OCI-LY7 (cell line): ENCODE measurements around the gene ADCY9. TPM values are rescaled to one million over a fixed set of nuclear protein-coding genes. Genes with fewer than 3 reads are reported as not detected.

Experiments
- BruUV-seq: library from RNA; stranded (reverse); fragments of 400-500 nt; replicated peaks from 2 replicates; lab custom pipeline; 2021; lab: Mats Ljungman, UMichigan
- CTCF ChIA-PET: fragments of 300-600 bp; sonication (Branson Sonifier 250); formaldehyde crosslinking; loops from one replicate; lab custom pipeline; 2022; ENCODE audit warnings: antibody characterized with exemption; ENCODE audit not compliant: unreplicated experiment; lab: Charles Lee
- POLR2A ChIA-PET: fragments of 300-600 bp; sonication (Branson Sonifier 250); formaldehyde crosslinking; loops from one replicate; lab custom pipeline; 2022; ENCODE audit warnings: antibody characterized with exemption; lab: Charles Lee
- DNase-seq: peaks from one replicate; pipeline ENCODE4 v3.0.0-alpha.2; 2015; ENCODE audit warnings: low spot score
- H2AFZ ChIP-seq: fragments of 200-600 bp; sonication (generic), shearing (Covaris generic); 2 replicates; pipeline ENCODE4 v1.6.1; 2014; ENCODE audit warnings: mild to moderate bottlenecking, antibody characterized with exemption, low read length, moderate library complexity
- H3K27ac ChIP-seq: fragments of 200-600 bp; sonication (generic); 2 replicates; pipeline ENCODE4 v1.5.1; 2014; ENCODE audit warnings: mixed run types, low read depth, mild to moderate bottlenecking, moderate library complexity, low read length, inconsistent platforms; ENCODE audit not compliant: poor library complexity, severe bottlenecking
- H3K36me3 ChIP-seq: fragments of 200-600 bp; sonication (generic); 2 replicates; pipeline ENCODE4 v1.6.1; 2014; ENCODE audit warnings: mild to moderate bottlenecking, antibody characterized with exemption, low read length, moderate library complexity, mixed read lengths; ENCODE audit not compliant: insufficient read depth
- H3K4me1 ChIP-seq: fragments of 200-600 bp; sonication (generic); 2 replicates; pipeline ENCODE4 v1.5.1; 2014; ENCODE audit warnings: mild to moderate bottlenecking, low read length; ENCODE audit not compliant: insufficient read depth, poor library complexity, severe bottlenecking
- H3K4me2 ChIP-seq: fragments of 200-600 bp; sonication (generic); 2 replicates; pipeline ENCODE4 v1.6.1; 2014; ENCODE audit warnings: mild to moderate bottlenecking, low read length
- H3K4me3 ChIP-seq: fragments of 200-600 bp; sonication (generic); 2 replicates; pipeline ENCODE4 v1.5.1; 2014; ENCODE audit warnings: mild to moderate bottlenecking, low read depth, low read length; ENCODE audit not compliant: poor library complexity, severe bottlenecking
- H3K79me2 ChIP-seq: fragments of 200-600 bp; sonication (generic); 2 replicates; pipeline ENCODE4 v1.6.1; 2016; ENCODE audit warnings: low read depth, mild to moderate bottlenecking, low read length, moderate library complexity, mixed read lengths; ENCODE audit not compliant: insufficient read depth
- H3K9me2 ChIP-seq: fragments of 200-600 bp; sonication (generic); 2 replicates; pipeline ENCODE4 v1.6.1; 2016; ENCODE audit warnings: mild to moderate bottlenecking, low read length, mixed read lengths; ENCODE audit not compliant: insufficient read depth
- H3K9me3 ChIP-seq: fragments of 200-600 bp; sonication (generic); 2 replicates; pipeline ENCODE4 v1.6.1; 2014; ENCODE audit warnings: mild to moderate bottlenecking, mixed run types, low read length, mixed read lengths
- H4K20me1 ChIP-seq: fragments of 200-600 bp; sonication (generic); 2 replicates; pipeline ENCODE4 v1.6.1; 2014; ENCODE audit warnings: mild to moderate bottlenecking, antibody characterized with exemption, low read length, moderate library complexity, mixed read lengths; ENCODE audit not compliant: insufficient read depth
- EZH2phosphoT487 ChIP-seq: fragments of 200-600 bp; sonication (generic); IDR thresholded peaks from 2 replicates; pipeline ENCODE4 v1.6.1; 2018; ENCODE audit warnings: low read depth, borderline replicate concordance, mild to moderate bottlenecking, mixed run types, antibody characterized with exemption, low read length, moderate library complexity, mixed read lengths
- intact Hi-C: fragments of 100-400 bp; cut with micrococcal nuclease; formaldehyde crosslinking; loops from one replicate; pipeline ENCODE4 v1.10.0; 2022; ENCODE audit not compliant: unreplicated experiment
- total RNA-seq, 2 experiments: library from RNA; depleted of rRNA in 1 of 2; stranded (reverse); fragments of >200 nt in 1 of 2; shearing (Covaris generic) in 1 of 2; gene quantifications; 2 replicates each; pipeline ENCODE4 v1.2.3, GENCODE V29; 2014 to 2022
- TF ChIP-seq, protein P1 (sequence below): fragments of 200-600 bp; sonication (generic); conservative IDR thresholded peaks from 2 replicates; pipeline ENCODE4 v1.5.1; 2014; ENCODE audit warnings: mild to moderate bottlenecking, antibody characterized with exemption, low read length, moderate library complexity, mixed read lengths

Gene ADCY9
- total RNA-seq, 2 experiments from 2014 or later, result 0.22 to 0.34 TPM

DNA sequence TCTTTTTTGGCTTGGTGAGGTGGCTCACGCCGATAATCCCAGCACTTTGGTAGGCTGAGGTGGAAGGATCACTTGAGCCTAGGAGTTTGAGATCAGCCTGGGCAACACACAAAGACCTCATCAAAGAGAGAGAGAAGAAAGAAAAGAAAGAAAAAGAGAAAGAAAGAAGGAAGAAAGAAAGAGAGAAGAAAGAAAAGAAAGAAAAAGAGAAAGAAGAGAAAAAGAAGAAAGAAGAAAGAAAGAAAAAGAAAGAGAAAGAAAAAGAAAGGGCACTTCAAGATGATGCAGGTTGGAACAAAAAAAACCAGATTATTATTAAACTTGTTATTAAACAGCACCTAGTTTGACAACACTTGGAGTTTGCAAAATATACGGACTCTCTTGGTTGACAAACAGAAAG lies 21.2 kb upstream of the ADCY9 start:
- TF ChIP-seq EZH2phosphoT487, result no peak
- TF ChIP-seq, protein P1, sequence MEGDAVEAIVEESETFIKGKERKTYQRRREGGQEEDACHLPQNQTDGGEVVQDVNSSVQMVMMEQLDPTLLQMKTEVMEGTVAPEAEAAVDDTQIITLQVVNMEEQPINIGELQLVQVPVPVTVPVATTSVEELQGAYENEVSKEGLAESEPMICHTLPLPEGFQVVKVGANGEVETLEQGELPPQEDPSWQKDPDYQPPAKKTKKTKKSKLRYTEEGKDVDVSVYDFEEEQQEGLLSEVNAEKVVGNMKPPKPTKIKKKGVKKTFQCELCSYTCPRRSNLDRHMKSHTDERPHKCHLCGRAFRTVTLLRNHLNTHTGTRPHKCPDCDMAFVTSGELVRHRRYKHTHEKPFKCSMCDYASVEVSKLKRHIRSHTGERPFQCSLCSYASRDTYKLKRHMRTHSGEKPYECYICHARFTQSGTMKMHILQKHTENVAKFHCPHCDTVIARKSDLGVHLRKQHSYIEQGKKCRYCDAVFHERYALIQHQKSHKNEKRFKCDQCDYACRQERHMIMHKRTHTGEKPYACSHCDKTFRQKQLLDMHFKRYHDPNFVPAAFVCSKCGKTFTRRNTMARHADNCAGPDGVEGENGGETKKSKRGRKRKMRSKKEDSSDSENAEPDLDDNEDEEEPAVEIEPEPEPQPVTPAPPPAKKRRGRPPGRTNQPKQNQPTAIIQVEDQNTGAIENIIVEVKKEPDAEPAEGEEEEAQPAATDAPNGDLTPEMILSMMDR, result no peak
- intact Hi-C loops, result no loop called here
- no peak overlapping the region for H3K27ac ChIP-seq
- H3K9me2 ChIP-seq, result no peaks in the 10 kb centered on the region
- H3K79me2 ChIP-seq, result no peaks in the 10 kb centered on the region
- ChIA-PET POLR2A (no interaction called here), CTCF (no interaction called here)
- H2AFZ ChIP-seq, result no peak overlapping the region
- H3K4me1 ChIP-seq, result no peaks in the 10 kb centered on the region
- H4K20me1 ChIP-seq, result no peaks in the 10 kb centered on the region
- H3K4me3 ChIP-seq, result no peak overlapping the region
- H3K4me2 ChIP-seq, result no peak overlapping the region
- no peaks in the 10 kb centered on the region for H3K36me3 ChIP-seq
- H3K9me3 ChIP-seq, result no peaks in the 10 kb centered on the region
- DNase-seq, result no peak
- no TSS peak for BruUV-seq

DNA sequence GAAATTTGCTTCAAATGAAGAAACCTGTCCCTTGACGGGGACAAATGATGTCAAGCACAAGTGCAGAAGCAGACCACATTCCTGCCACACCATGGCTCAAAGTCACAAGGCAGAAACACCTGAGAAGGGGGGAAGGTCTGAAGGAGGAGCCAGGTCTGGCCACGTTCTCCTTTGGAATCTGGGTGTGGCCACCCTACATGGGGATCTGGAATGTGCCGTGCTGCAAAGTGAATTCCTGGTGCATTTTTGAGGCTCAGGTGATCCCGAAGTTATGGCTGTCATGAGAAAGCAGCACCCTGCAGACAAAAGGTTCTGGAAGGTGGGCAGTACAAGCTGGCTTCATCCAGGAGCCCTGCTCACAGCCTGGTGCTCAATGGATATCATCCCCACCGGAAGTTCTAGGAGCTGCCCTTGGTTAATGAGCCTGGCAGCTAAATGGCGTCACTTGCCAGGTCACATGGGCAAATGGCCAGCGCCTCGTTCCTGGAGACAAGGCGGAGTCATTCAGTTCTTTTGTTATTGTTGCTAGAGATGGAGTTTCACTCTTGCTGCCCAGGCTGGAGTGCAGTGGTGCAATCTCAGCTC lies 20.1 kb upstream of the ADCY9 start:
- intact Hi-C loops, result no loop called here
- Histone ChIP-seq H3K4me3 (no peak overlapping the region), H3K79me2 (no peaks in the 10 kb centered on the region), H3K9me3 (no peaks in the 10 kb centered on the region), H3K4me2 (no peak overlapping the region), H4K20me1 (no peaks in the 10 kb centered on the region), H3K36me3 (no peaks in the 10 kb centered on the region), H3K27ac (no peak overlapping the region), H3K4me1 (no peaks in the 10 kb centered on the region), H2AFZ (no peak overlapping the region), H3K9me2 (no peaks in the 10 kb centered on the region)
- DNase-seq, result no peak
- ChIA-PET CTCF (no interaction called here), POLR2A (interaction anchor here (0.6 kb wide), 1 partner anchor 121 kb away, joined by 4 read pairs; no protein-coding TSS in a partner anchor)
- BruUV-seq, result no TSS peak
- no peak for TF ChIP-seq EZH2phosphoT487
- TF ChIP-seq, protein P1, result no peak

DNA sequence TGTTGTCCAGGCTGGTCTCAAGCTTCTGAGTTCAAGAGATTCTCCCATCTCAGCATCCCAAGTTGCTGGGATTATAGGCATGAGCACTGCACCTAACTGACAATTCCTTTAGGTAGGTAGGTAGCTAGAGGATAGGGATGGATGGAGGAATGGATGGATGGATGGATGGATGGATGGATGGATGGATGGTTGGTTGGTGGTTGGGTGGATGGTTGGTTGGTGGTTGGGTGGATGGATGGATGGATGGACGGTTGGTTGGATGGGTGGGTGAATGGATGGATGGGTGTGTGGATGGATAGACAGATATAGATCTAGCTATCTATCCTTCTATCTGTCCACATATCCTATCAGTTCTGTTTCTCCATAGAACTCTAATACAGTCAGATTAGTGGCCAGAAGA lies 19.3 kb upstream of the ADCY9 start:
- Histone ChIP-seq H3K36me3 (no peaks in the 10 kb centered on the region), H3K27ac (no peak overlapping the region), H3K9me3 (no peaks in the 10 kb centered on the region), H2AFZ (no peak overlapping the region), H3K9me2 (no peaks in the 10 kb centered on the region), H3K79me2 (no peaks in the 10 kb centered on the region), H3K4me1 (no peaks in the 10 kb centered on the region), H3K4me2 (no peak overlapping the region), H4K20me1 (no peaks in the 10 kb centered on the region), H3K4me3 (no peak overlapping the region)
- ChIA-PET CTCF (no interaction called here), POLR2A (interaction anchor here (0.6 kb wide), 1 partner anchor 121 kb away, joined by 4 read pairs; no protein-coding TSS in a partner anchor)
- BruUV-seq, result no TSS peak
- intact Hi-C loops, result no loop called here
- no peak for TF ChIP-seq EZH2phosphoT487
- TF ChIP-seq, protein P1, result no peak
- no peak for DNase-seq
